ENCODE data around the gene PPAN.
A peak's percentile ranks its signal among the peaks of the same experiment; 100 is the strongest.

Gene PPAN

DNA sequence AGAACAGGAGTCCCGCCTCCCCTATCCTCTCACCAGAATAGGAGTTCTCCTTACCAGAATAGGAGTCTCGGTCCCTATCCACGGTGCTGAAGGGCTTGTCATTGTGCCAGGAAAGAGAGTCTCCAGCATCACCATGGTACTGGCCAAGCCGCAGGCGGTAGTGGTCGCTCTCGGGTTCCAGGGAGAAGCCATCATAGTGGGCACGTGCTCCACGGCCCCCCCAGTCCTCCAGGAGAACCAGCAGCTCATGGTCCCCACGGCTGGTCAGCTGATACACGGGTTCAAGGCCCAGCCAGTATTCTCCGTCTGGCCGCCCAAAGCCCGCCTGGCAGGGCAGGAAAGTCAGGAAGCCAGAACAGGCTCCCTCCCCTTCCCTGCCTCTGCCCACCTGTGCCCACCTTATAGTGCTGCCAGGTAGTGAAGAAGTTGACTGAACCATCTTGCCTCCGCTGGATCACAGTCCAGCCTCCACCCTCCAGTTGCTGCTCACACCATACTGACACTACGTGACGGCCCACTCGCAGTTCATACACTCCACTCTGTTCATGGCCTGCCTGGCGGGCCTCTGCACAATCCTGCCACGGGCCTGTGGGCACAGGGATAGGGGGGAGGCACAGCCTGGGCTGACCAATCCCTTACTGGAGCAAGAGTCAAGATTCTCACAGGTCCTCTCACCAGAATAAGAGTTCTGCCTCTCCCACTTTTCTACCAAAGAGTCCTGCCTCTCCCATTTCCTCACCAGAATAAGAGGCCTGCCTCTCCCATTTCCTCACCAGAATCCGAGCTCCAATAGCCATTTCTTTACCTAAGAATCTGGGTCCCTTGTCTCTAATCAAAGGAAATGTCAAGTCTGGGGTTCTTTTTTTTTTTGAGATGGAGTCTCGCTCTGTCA is 12.6 kb upstream of the PPAN start:
- no peak for DNase-seq (ENCODE audit: low spot score)

DNA sequence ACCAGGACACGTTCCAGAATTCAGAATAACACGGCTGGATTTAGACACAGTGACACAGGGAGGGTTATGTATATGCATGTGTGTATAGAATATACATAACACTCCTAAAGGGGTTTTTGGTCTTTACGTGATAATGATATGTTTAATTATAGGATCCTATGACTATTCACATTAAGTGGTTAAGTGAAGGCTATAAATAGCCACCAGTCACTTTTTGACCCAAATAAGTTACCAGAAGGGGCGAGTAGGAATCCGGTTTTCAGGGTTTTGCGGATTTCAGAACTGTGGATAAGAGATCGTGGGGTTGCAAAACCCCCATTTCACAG is 10.6 kb upstream of the PPAN start:
- no peak for DNase-seq (ENCODE audit: low spot score)

GRCh38 chr19:10095948-10096614 is 10.1 kb upstream of the PPAN start:
- DNase-seq (ENCODE audit: low spot score), result peak; percentile 96

DNA sequence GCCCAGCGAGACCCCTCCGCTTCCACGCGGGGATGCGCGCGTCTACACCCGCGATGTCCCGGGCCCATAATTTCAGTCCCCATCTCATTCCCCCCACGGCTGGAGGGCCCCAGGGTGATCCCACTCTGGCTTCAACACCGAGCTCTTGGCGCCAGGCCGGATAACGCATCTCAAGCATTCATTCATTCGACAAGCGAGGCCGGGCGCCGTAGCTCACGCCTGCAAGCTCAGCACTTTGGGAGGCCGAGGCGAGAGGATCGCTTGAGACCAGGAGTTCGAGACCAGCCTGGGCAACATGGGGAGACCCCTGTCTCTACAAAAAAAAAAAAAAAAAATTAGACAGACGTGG is 9.6 kb upstream of the PPAN start:
- DNase-seq (ENCODE audit: low spot score), result no peak

DNA sequence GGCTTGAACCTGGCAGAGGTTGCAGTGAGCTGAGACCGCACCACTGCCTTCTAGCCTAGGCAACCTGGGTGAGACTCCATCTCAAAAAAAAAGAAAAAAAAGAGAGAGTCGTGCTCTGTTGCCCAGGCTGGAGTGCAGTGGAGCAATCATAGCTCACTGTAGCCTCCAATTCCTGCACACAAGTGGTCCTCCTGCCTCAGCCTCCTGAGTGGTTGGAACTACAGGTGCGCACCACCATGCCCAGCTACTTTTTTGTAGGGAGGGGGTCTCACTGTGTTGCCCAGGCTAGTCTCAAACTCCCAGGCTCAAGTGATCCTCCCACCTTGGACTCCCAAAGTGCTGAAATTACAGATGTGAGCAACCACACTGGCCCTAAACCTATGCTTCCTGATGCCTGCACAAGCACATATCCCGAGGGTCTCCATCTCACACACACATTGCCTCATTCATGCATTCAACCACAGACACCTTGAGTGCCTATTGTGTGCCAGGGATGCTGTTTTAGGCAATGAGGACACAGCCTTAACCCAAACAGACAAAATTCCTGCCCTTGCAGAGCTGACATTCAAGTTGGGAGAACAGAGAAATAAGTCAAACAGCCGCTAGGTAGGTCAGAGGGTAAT is 5.9 kb upstream of the PPAN start:
- no peak for DNase-seq (ENCODE audit: low spot score)

- no peak for DNase-seq (ENCODE audit: low spot score)
These were observed 3.4 kb upstream of the PPAN start for GRCh38 chr19:10102787-10103236.

- no peak for DNase-seq (ENCODE audit: low spot score)
These were observed 2.0 kb upstream of the PPAN start for GRCh38 chr19:10104130-10104513.

DNA sequence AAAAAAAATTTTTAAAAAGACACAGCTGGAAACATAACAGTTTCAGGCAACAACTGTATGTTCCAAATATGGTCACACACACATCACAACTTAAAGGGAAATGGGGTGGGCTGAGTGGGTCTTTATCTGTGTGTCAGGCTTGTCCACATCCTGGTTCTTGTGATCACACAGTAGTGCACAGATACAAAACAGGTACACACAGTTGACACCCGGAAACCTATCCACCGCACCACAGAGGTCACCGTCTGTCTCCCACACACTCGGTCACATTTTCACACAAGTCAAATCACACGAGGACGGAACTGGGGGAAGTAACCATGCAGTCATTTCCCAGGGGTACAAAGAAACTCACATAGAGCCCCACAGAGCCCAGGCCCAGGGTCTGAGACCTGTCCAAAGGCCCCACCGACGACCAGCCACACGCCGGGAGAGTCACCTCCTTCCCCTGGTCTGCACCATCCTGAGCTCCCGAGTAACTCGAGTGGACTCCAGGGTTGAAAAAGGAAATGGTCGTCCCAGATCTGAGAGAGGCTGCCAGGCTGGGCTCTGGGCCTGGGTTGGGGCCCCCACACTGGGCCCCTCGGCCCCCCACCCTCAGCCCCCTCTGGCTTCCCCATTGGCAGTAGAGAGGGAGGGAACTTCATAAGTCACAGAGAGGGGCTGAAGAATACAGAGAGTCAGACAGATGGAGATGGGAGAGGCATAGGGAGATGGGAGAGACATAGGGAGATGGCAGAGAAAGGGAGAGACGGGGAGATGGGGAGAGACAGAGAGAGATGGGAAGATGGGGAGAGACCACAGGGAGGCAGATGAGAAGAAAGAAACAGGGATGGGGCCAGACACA is 1.3 kb upstream of the PPAN start:
- DNase-seq (ENCODE audit: low spot score), result no peak

- no peak for DNase-seq (ENCODE audit: low spot score)
These were observed 558 bp upstream of the PPAN start for GRCh38 chr19:10105509-10106099.

GRCh38 chr19:10107254-10107653 is 1.1 kb downstream of the PPAN start:
- DNase-seq (ENCODE audit: low spot score), result no peak

- no peak for DNase-seq (ENCODE audit: low spot score)
These were observed 1.7 kb downstream of the PPAN start for GRCh38 chr19:10107817-10108367.

DNA sequence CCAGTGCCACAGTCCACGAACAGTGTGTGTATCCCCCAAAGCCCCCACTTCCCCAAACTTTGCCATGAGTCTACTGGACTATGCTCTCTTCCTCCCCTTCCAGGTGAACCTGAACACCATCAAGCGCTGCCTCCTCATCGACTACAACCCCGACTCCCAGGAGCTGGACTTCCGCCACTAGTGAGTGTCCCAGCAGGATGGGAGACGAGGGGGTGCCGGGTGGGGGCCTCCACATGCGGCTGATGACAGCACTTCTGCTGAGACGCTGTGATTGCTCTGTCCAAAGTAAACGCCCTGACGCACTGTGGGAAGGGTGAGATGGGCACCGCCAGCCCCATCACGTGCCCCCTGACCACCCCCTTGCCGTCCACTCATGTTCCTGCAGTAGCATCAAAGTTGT is 3.4 kb downstream of the PPAN start:
- DNase-seq (ENCODE audit: low spot score), result no peak

DNA sequence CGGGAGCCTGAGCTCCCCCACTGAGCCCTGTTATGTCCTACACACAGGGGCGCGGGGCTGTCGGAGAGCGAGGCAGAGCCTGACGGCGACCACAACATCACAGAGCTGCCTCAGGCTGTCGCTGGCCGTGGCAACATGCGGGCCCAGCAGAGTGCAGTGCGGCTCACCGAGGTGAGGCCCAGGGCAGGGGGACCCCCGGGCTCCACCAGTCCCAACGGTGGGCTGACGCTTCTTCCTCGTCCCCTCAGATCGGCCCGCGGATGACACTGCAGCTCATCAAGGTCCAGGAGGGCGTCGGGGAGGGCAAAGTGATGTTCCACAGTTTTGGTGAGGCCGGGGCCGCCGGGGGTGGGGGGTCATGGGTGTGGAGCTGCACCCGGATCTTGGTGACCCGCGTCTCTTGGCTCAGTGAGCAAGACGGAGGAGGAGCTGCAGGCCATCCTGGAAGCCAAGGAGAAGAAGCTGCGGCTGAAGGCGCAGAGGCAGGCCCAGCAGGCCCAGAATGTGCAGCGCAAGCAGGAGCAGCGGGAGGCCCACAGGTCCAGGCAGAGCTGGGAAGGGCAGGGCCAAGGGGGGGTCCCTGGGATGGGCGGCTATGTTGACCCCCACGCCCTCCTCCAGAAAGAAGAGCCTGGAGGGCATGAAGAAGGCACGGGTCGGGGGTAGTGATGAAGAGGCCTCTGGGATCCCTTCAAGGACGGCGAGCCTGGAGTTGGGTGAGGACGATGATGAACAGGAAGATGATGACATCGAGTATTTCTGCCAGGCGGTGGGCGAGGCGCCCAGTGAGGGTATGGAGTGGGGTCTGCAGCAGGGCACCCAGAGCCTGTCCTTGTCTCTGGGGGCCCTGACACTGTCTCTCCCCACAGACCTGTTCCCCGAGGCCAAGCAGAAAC is 4.2 kb downstream of the PPAN start:
- DNase-seq (ENCODE audit: low spot score), result no peak

DNA sequence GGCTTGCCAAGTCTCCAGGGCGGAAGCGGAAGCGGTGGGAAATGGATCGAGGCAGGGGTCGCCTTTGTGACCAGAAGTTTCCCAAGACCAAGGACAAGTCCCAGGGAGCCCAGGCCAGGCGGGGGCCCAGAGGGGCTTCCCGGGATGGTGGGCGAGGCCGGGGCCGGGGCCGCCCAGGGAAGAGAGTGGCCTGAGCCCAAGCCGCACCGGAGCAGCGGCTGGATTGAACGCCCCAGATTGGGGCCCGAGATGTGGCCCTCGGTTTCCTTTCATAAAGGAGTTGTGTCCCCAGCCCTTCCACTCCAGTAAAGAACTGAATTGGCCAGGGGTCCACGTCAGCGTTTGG is 4.8 kb downstream of the PPAN start:
- DNase-seq (ENCODE audit: low spot score), result no peak

DNA sequence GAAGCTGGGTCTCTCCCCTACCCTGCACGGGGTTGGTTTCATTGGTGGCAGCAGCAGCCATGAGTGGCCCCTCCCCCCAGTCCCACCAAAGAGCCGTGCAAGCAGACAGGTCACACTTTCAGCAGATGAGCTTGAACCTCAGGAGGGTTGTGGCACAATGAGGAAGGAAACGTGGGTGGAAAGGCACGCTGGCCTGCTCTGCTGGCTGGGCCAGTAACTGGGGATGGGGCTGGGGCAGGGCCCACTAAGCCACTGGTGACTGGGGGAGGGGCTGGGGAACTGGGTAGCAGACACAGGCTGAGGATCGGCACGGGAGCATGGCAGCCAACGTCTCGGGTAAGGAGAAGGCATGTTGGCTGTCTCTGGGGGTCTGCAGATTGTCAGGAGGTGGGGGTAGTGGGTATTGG is 5.2 kb downstream of the PPAN start, which contains the start of gene P2RY11:
Gene P2RY11 (plus strand): TSS at position 289 of the 407 bp plus-strand sequence. CDS start 29 bp downstream, at position 318.
- no peak for DNase-seq (ENCODE audit: low spot score)

DNA sequence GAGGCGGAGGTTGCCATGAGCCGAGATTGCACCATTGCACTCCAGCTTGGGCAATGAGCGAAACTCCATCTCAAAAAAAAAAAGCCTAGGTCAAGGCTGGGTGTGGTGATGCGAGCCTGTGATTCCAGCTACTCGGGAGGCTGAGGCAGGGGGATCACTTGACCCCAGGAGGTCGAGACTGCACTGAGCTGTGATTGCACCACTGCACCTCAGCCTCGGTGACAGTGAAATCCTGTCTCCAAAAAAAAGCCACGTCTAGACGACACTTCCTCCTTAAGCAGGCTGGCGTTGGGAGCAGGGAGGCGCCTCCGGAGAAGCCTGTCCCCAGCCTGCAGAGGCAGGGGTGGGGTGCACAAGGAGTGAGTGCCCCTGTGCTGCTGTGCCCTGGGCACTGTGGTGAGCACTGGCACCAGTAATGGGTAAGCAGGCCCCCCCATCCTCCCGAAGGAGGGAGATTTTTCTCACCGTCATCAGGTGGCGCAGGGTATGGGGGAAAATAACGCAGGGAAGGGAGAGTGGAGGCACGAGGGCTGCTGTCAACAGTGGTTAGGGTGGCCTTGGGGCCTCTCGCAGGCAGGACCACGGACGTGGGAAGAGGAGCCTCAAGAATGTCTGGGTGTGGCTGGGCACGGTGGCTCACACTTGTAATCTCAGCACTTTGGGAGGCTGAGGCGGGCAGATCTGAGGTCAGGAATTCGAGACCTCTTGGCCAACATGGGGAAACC is 6.0 kb downstream of the PPAN start:
- DNase-seq (ENCODE audit: low spot score), result no peak

DNA sequence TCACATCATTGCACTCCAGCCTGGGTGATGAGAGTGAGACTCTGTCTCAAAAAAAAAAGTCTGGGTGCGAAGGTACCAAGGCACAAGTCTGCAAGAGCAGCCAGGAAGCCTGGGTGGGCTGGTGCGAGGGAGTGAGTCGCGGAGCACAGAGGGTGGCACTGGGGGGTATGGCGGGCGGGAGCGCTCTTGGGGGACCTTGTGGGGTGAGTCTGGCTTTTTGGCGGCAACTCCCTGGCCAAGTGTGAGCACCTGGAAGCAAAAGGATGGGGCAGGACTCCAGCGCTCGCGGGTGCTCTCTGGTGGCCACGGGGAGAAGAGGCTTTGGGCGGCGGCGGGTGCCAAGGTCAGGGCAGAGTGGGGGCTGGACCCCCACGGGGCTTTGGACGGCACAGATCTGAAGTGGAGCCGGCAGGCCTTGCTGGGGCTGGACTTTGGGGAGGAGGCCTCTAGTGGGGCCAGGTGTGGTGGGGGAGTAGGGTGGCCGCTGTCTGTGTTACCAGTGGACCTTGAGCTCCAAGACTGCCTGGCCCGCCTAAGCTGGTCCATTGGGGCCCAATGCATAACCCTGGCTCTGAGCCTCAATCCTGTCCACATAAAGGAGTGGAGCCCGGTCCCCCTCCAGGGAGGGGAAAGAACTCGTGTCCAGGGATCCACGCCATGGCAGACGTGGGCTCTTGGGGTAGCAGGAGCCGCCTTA is 6.9 kb downstream of the PPAN start:
- DNase-seq (ENCODE audit: low spot score), result no peak

- no peak for DNase-seq (ENCODE audit: low spot score)
These were observed 7.4 kb downstream of the PPAN start for GRCh38 chr19:10113592-10113963.

DNA sequence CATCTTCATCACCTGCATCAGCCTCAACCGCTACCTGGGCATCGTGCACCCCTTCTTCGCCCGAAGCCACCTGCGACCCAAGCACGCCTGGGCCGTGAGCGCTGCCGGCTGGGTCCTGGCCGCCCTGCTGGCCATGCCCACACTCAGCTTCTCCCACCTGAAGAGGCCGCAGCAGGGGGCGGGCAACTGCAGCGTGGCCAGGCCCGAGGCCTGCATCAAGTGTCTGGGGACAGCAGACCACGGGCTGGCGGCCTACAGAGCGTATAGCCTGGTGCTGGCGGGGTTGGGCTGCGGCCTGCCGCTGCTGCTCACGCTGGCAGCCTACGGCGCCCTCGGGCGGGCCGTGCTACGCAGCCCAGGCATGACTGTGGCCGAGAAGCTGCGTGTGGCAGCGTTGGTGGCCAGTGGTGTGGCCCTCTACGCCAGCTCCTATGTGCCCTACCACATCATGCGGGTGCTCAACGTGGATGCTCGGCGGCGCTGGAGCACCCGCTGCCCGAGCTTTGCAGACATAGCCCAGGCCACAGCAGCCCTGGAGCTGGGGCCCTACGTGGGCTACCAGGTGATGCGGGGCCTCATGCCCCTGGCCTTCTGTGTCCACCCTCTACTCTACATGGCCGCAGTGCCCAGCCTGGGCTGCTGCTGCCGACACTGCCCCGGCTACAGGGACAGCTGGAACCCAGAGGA is 7.9 kb downstream of the PPAN start:
- no peak for DNase-seq (ENCODE audit: low spot score)
